HepG2 (cell line): ENCODE data around the gene PLA2G4F. TPM values are rescaled to one million over a fixed set of nuclear protein-coding genes. Genes with fewer than 3 reads are reported as not detected.

ENCODE experiments used
- ATAC-seq: fragments of 200-7000 bp; cut with Tn5 transposase; 3 replicates; pipeline ENCODE4 v1.9.1; 2020; ENCODE audit warnings: mild to moderate bottlenecking, moderate library complexity
- BruUV-seq: library from RNA; stranded (reverse); fragments of 400-500 nt; replicated peaks from 2 replicates; lab custom pipeline; 2021; lab: Mats Ljungman, UMichigan
- CTCF ChIA-PET: fragments of 300-600 bp; formaldehyde crosslinking; extraction: SDS; loops from one replicate; lab custom pipeline; 2021; ENCODE audit warnings: low total read pairs, inconsistent platforms, low intra/inter-chr PET ratio; lab: Yijun Ruan, JAX
- POLR2A ChIA-PET: fragments of 350-600 bp; sonication (Branson Sonifier 250); formaldehyde crosslinking; loops from one replicate; lab custom pipeline; 2020; ENCODE audit warnings: antibody characterized with exemption, inconsistent platforms; lab: Yijun Ruan, JAX
- DNase-seq: peaks from one replicate; pipeline ENCODE4 v3.0.0-alpha.2; 2015; ENCODE audit warnings: low spot score
- FAIRE-seq: peaks from 3 replicates; lab custom pipeline; 2011; peaks lifted over from hg19 to GRCh38; lab: Jason Lieb, UNC
- H2AFZ ChIP-seq: one replicate; pipeline ENCODE4 v1.6.1; 2011; ENCODE audit warnings: low read length, inconsistent platforms
- H3K27ac ChIP-seq: fragments of 300-600 bp; 3 replicates; pipeline ENCODE4 v1.8.0; 2011; ENCODE audit warnings: mixed run types, mild to moderate bottlenecking, mixed read lengths, low read length, inconsistent platforms; ENCODE audit not compliant: insufficient read depth; ENCODE audit errors: extremely low read length
- H3K27me3 ChIP-seq, 2 experiments: fragments of 200-600 bp in 1 of 2; 2 replicates in 1 of 2; 3 replicates in 1 of 2; pipeline versions ENCODE4 v1.6.0 to v1.8.0; 2011; ENCODE audit warnings: low read length in 2 of 2, mild to moderate bottlenecking in 2 of 2, moderate library complexity in 2 of 2, inconsistent platforms in 1 of 2; ENCODE audit not compliant: insufficient read depth in 2 of 2, control insufficient read depth in 1 of 2
- H3K36me3 ChIP-seq, 2 experiments: fragments of 200-600 bp in 1 of 2; replicated peaks in 1 of 2; 2 replicates in 1 of 2; 3 replicates in 1 of 2; pipeline versions ENCODE4 v1.5.1 to v1.8.0; 2011; ENCODE audit warnings: low read length in 2 of 2, inconsistent platforms in 1 of 2; ENCODE audit not compliant: insufficient read depth in 2 of 2, control insufficient read depth in 1 of 2
- H3K4me1 ChIP-seq: 2 replicates; pipeline ENCODE4 v1.5.1; 2012; ENCODE audit warnings: low read length, inconsistent platforms; ENCODE audit not compliant: insufficient read depth
- H3K4me2 ChIP-seq: 2 replicates; pipeline ENCODE4 v1.6.0; 2011; ENCODE audit warnings: low read depth, low read length, inconsistent platforms
- H3K4me3 ChIP-seq, 3 experiments: fragments of 200-600 bp in 1 of 3; sonication (generic), shearing (Covaris generic) in 1 of 3; replicated peaks in 1 of 3; 2 replicates each; pipeline ENCODE4 v1.5.1; 2011 to 2016; ENCODE audit warnings: low read length in 3 of 3, inconsistent platforms in 2 of 3, low read depth in 2 of 3, mild to moderate bottlenecking in 2 of 3, control low read depth in 1 of 3, mixed read lengths in 1 of 3; ENCODE audit not compliant: insufficient read depth in 1 of 3
- H3K79me2 ChIP-seq: one replicate; pipeline ENCODE4 v1.6.1; 2011; ENCODE audit warnings: low read length, inconsistent platforms; ENCODE audit not compliant: insufficient read depth
- H3K9ac ChIP-seq: 2 replicates; pipeline ENCODE4 v1.6.0; 2011; ENCODE audit warnings: mild to moderate bottlenecking, low read depth, low read length, inconsistent platforms; ENCODE audit not compliant: insufficient read depth
- H3K9me3 ChIP-seq: 2 replicates; pipeline ENCODE4 v1.5.1; 2012; ENCODE audit warnings: mild to moderate bottlenecking, low read length
- H4K20me1 ChIP-seq: 2 replicates; pipeline ENCODE4 v1.6.0; 2011; ENCODE audit warnings: inconsistent platforms, mild to moderate bottlenecking, low read length, moderate library complexity; ENCODE audit not compliant: insufficient read depth
- FOXO1 ChIP-seq: sonication (generic); formaldehyde crosslinking; IDR thresholded peaks from 2 replicates; pipeline ENCODE4 v1.4.0; 2020; ENCODE audit warnings: missing genetic modification reagents
- SNAPC2 ChIP-seq: sonication (generic); formaldehyde crosslinking; IDR thresholded peaks from 2 replicates; pipeline ENCODE4 v1.8.1; 2022; ENCODE audit warnings: mild to moderate bottlenecking, missing genetic modification reagents
- SP4 ChIP-seq: sonication (generic); formaldehyde crosslinking; IDR thresholded peaks from 2 replicates; pipeline ENCODE4 v1.8.1; 2023; ENCODE audit warnings: mild to moderate bottlenecking, missing genetic modification reagents
- SRY ChIP-seq: sonication (generic); formaldehyde crosslinking; IDR thresholded peaks from 2 replicates; pipeline ENCODE4 v1.8.0; 2022; ENCODE audit warnings: mild to moderate bottlenecking, missing genetic modification reagents
- ZIK1 ChIP-seq: sonication (generic); formaldehyde crosslinking; IDR thresholded peaks from 2 replicates; pipeline ENCODE4 v1.5.0; 2020; ENCODE audit warnings: mild to moderate bottlenecking, low read depth, missing genetic modification reagents, borderline replicate concordance
- ZNF263 ChIP-seq: sonication (generic); formaldehyde crosslinking; IDR thresholded peaks from 2 replicates; pipeline ENCODE4 v1.4.0; 2020; ENCODE audit warnings: missing genetic modification reagents
- ZNF549 ChIP-seq: sonication (generic); formaldehyde crosslinking; IDR thresholded peaks from 2 replicates; pipeline ENCODE4 v1.5.0; 2020; ENCODE audit warnings: missing genetic modification reagents
- ZNF777 ChIP-seq: sonication (generic); formaldehyde crosslinking; IDR thresholded peaks from 2 replicates; pipeline ENCODE4 v1.4.0; 2020; ENCODE audit warnings: missing genetic modification reagents
- WGBS: methylation state at CpG from one replicate; pipeline ENCODE4 v1.1.6; 2017; ENCODE audit warnings: low lambda C conversion rate; 5-methylcytosine and 5-hydroxymethylcytosine counted together
- in situ Hi-C: cut with HindIII; loops from 2 replicates; pipeline ENCODE4 v1.10.0; 2017; ENCODE audit warnings: low pct_unique_long_range_greater_than_20kb; ENCODE audit not compliant: extremely low pct_ligation_motif_present
- intact Hi-C: fragments of 100-400 bp; cut with micrococcal nuclease; formaldehyde crosslinking; loops from one replicate; pipeline ENCODE4 v1.10.0; 2022; ENCODE audit not compliant: unreplicated experiment
- polyA plus RNA-seq, 8 experiments: library from polyadenylated mRNA; depleted of rRNA in 3 of 8; stranded (reverse) in 7 of 8; unstranded in 1 of 8; fragments of >200 nt; fragmentation: Illumina TruSeq in 4 of 8; extraction: Trizol in 4 of 8; gene quantifications; 2 replicates each; pipeline versions ENCODE4 v1.2.1 to v1.2.3, GENCODE V29; 2011 to 2016; ENCODE audit warnings: low read depth in 4 of 8, missing spikeins in 1 of 8, mixed read lengths in 1 of 8; ENCODE audit not compliant: insufficient read depth in 1 of 8
- total RNA-seq, 5 experiments: library from RNA; depleted of rRNA; stranded (reverse); fragments of >200 nt; fragmentation: Illumina TruSeq; extraction: Trizol; gene quantifications; 2 replicates each; pipeline ENCODE4 v1.2.3, GENCODE V29; 2016; ENCODE audit warnings: low read depth in 1 of 5

PLA2G4F gene
- total and polyA plus RNA-seq, 2 of the 13 experiments (the other 11 are each of a cell fraction or from before 2014, with no cell fraction given) = 0.07 TPM; not detected in 1

DNA sequence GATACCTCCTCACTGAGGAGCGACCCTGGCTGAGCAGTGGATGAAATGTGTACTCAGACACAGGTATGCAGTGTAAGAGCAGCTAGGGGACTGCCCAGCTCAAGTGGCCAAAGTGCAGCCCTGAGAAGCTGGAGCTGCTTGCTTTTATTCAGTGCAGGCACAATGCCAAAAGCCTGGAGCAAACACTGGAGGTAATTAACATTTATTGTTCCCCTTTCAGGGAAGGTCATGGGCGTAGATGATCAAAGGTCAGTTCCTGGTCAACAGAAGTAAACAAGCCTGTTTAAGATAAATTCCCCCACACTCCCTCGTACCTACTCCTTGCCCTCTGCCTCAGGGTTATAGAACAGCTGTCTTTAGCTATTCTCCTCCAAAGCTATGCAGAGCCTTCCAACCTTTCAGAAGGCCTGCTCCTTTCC, 17.5 kb downstream of the PLA2G4F start (continued):
- TF ChIP-seq SP4 (CRISPR knock-in tag) (no peak), FOXO1 (CRISPR knock-in tag) (peak; percentile 90)

DNA sequence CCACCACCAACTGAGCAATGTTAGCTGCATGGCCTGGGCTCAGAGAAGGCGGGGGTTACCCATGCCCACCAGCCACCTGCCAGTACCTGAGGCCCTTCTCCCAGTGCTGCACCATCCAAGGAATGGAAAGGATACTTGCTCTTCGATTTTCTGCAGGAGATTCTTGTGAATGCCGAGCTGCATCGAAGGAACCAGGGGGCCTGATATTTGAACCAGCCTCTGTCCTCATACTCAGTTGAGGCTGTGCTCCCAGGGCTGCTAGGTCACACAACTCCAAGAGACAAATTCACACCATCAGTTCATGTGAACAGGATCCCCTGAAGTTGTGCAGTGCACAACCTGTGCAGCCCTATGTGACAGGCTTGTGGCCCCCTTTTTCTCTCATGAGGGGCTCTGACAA, 18.0 kb downstream of the PLA2G4F start:
- FAIRE-seq (no peak), ATAC-seq (no peak), DNase-seq (no peak)
- no peaks in the 10 kb centered on the region for H4K20me1 ChIP-seq
- H3K9me3 ChIP-seq = peaks cover 24% of the 10 kb centered on the region
- H3K27ac ChIP-seq = no peak overlapping the region
- peaks cover 81% of the 10 kb centered on the region for H3K4me1 ChIP-seq
- in situ Hi-C loops (loop anchor here (5.0 kb wide), 2 partner anchors 71 to 151 kb away; no protein-coding TSS in a partner anchor), intact Hi-C loops (loop anchor here (5.0 kb wide), 1 partner anchor 71 kb away; no protein-coding TSS in a partner anchor)
- no peak overlapping the region for H3K9ac ChIP-seq
- WGBS = 80% methylated on average over 1 of the region's 4 CpGs
- CTCF ChIA-PET = interaction anchor here (1.1 to 1.4 kb wide), 2 partner anchors 72 to 149 kb away, joined by 4 to 6 read pairs; no protein-coding TSS in a partner anchor
- H3K79me2 ChIP-seq = no peaks in the 10 kb centered on the region
- peaks cover 0 to 4% of the 10 kb centered on the region in 2 experiments; a peak in 1 of 5 replicates for H3K27me3 ChIP-seq
- no TSS peak for BruUV-seq
- no peaks in the 10 kb centered on the region for H3K36me3 ChIP-seq
- H2AFZ ChIP-seq = no peak overlapping the region
- POLR2A ChIA-PET = interaction anchor here (1.4 kb wide), 1 partner anchor 18 kb away, joined by 4 read pairs; the partner anchor contains the start of gene PLA2G4F
- TF ChIP-seq ZIK1 (CRISPR knock-in tag) (0 out of 2 replicates have a peak, but pooled peaks have one; percentile 1), SRY (CRISPR knock-in tag) (0 out of 2 replicates have a peak, but pooled peaks have one; percentile 15), SNAPC2 (CRISPR knock-in tag) (no peak), ZNF263 (0 out of 2 replicates have a peak, but pooled peaks have one; percentile 4), ZNF777 (0 out of 2 replicates have a peak, but pooled peaks have one; percentile 28), ZNF549 (no peak)
- no peak overlapping the region for H3K4me3 ChIP-seq
- peak overlapping the region; percentile 48 for H3K4me2 ChIP-seq
